Neural progenitor cell (in vitro differentiated cells): ENCODE measurements around the gene KIF26B. TPM values are rescaled to one million over a fixed set of nuclear protein-coding genes. Genes with fewer than 3 reads are reported as not detected.

ENCODE experiments used
- DNase-seq: peaks from one replicate; pipeline ENCODE4 v3.0.0-alpha.2; 2016; ENCODE audit warnings: low spot score
- H2AFZ ChIP-seq: fragments of 200-600 bp; sonication (generic); replicated peaks from 2 replicates; pipeline ENCODE4 v1.6.1; 2016; ENCODE audit warnings: antibody characterized with exemption
- H3F3A ChIP-seq: fragments of 200-600 bp; sonication (generic); 2 replicates; pipeline ENCODE4 v1.6.1; 2016; ENCODE audit warnings: antibody characterized with exemption, low read depth
- H3K27ac ChIP-seq: fragments of 200-600 bp; sonication (generic); 2 replicates; pipeline ENCODE4 v1.5.1; 2016; ENCODE audit warnings: mild to moderate bottlenecking
- H3K27me3 ChIP-seq: fragments of 200-600 bp; sonication (generic); 2 replicates; pipeline ENCODE4 v1.6.1; 2016; ENCODE audit warnings: mild to moderate bottlenecking, moderate library complexity
- H3K36me3 ChIP-seq: fragments of 200-600 bp; sonication (generic); 2 replicates; pipeline ENCODE4 v1.5.1; 2016
- H3K4me1 ChIP-seq: fragments of 200-600 bp; sonication (generic); 2 replicates; pipeline ENCODE4 v1.6.1; 2016; ENCODE audit warnings: mixed run types
- H3K4me2 ChIP-seq: fragments of 200-600 bp; sonication (generic); 2 replicates; pipeline ENCODE4 v1.6.1; 2016
- H3K4me3 ChIP-seq: fragments of 200-600 bp; sonication (generic); 2 replicates; pipeline ENCODE4 v1.5.1; 2016
- H3K79me2 ChIP-seq: fragments of 200-600 bp; sonication (generic); 2 replicates; pipeline ENCODE4 v1.6.1; 2016; ENCODE audit warnings: low read depth
- H3K9ac ChIP-seq: fragments of 200-600 bp; sonication (generic); 2 replicates; pipeline ENCODE4 v1.6.1; 2016
- H3K9me3 ChIP-seq: fragments of 200-600 bp; sonication (generic); 2 replicates; pipeline ENCODE4 v1.5.1; 2016; ENCODE audit warnings: low read depth
- H4K20me1 ChIP-seq: fragments of 200-600 bp; sonication (generic); 2 replicates; pipeline ENCODE4 v1.6.1; 2016; ENCODE audit warnings: low read depth
- H3K27ac Mint-ChIP-seq: 3 replicates; pipeline ENCODE4 v1.8.0; 2021; ENCODE audit warnings: mixed read lengths
- H3K27me3 Mint-ChIP-seq: 2 replicates; pipeline ENCODE4 v1.8.0; 2022; ENCODE audit warnings: low read depth, mild to moderate bottlenecking, inconsistent platforms, moderate library complexity, mixed read lengths; ENCODE audit not compliant: insufficient read depth
- H3K36me3 Mint-ChIP-seq: 3 replicates; pipeline ENCODE4 v1.8.0; 2021; ENCODE audit warnings: mixed read lengths
- H3K4me1 Mint-ChIP-seq: 3 replicates; pipeline ENCODE4 v1.8.0; 2021; ENCODE audit warnings: mixed read lengths
- H3K4me3 Mint-ChIP-seq: 3 replicates; pipeline ENCODE4 v1.8.0; 2021; ENCODE audit warnings: mild to moderate bottlenecking, moderate library complexity, mixed read lengths
- H3K9me3 Mint-ChIP-seq: 3 replicates; pipeline ENCODE4 v1.8.0; 2020; ENCODE audit warnings: mixed read lengths
- EZH2 ChIP-seq: fragments of 200-600 bp; sonication (generic); IDR thresholded peaks from 2 replicates; pipeline ENCODE4 v1.6.1; 2017; ENCODE audit warnings: antibody characterized with exemption, mild to moderate bottlenecking, moderate library complexity
- EZH2phosphoT487 ChIP-seq: fragments of 200-600 bp; sonication (generic); IDR thresholded peaks from 2 replicates; pipeline ENCODE4 v1.6.1; 2017; ENCODE audit warnings: antibody characterized with exemption
- total RNA-seq: library from RNA; depleted of rRNA; stranded (reverse); fragments of >200 nt; gene quantifications from 2 replicates; pipeline ENCODE4 v1.2.3, GENCODE V29; 2015; ENCODE audit warnings: low replicate concordance
- TF ChIP-seq, protein P1 (sequence below): fragments of 200-600 bp; sonication (generic); IDR thresholded peaks from 2 replicates; pipeline ENCODE4 v1.5.1; 2017; ENCODE audit warnings: antibody characterized with exemption, mild to moderate bottlenecking

Gene KIF26B
- total RNA-seq, 1 donor from 2014 or later: 0.47 TPM

DNA sequence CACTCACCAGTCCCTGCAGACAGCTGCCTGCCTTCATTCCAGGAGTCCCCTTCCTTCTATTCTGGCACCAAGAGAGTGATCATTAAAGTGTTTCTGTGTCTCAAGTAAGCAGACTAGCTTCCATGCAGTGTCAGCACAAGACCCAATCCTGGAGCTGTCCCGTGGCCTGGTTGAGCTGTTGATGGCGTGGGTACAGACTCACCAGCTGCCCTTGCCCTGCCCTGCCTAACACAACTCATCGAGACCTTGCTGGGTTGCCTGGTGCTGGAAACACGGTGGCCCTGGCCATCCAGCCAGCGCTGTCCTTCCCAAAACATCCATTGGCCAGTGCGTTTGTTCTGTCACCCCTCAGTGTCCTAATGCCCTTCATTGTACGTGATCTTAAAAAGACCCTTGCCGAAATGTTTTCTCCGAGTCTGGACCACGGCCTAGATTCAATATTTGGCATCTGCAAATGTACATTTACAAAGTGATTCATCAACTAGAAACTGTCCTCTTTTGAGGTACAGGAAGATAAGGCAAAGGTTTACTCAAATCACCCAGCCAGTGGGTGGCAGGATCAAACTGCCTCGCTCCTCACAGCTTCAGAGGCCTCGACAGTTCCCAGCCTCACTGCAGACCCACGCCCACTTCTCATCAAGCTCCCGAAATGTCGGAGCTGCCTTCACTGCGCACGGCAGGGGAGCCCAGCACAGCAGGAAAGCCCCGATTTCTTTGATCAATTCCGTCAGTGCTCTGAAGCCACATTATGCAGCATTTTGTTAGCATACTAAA is 494.2 kb downstream of the KIF26B start:
- peaks cover 8% of the 10 kb centered on the region for H3K4me1 ChIP-seq
- TF ChIP-seq, protein P1, sequence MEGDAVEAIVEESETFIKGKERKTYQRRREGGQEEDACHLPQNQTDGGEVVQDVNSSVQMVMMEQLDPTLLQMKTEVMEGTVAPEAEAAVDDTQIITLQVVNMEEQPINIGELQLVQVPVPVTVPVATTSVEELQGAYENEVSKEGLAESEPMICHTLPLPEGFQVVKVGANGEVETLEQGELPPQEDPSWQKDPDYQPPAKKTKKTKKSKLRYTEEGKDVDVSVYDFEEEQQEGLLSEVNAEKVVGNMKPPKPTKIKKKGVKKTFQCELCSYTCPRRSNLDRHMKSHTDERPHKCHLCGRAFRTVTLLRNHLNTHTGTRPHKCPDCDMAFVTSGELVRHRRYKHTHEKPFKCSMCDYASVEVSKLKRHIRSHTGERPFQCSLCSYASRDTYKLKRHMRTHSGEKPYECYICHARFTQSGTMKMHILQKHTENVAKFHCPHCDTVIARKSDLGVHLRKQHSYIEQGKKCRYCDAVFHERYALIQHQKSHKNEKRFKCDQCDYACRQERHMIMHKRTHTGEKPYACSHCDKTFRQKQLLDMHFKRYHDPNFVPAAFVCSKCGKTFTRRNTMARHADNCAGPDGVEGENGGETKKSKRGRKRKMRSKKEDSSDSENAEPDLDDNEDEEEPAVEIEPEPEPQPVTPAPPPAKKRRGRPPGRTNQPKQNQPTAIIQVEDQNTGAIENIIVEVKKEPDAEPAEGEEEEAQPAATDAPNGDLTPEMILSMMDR: no peak
- TF ChIP-seq EZH2 (no peak), EZH2phosphoT487 (no peak)
- peak overlapping the region; percentile 42 for H3K4me2 ChIP-seq
- Mint-ChIP-seq H3K4me1 (peaks cover 28% of the 10 kb centered on the region), H3K9me3 (peaks cover 24% of the 10 kb centered on the region), H3K27ac (peak overlapping the region; percentile 51), H3K4me3 (no peak overlapping the region), H3K36me3 (peaks cover 9% of the 10 kb centered on the region), H3K27me3 (peaks cover 2% of the 10 kb centered on the region)
- H3K36me3 ChIP-seq: peaks cover under 1% of the 10 kb centered on the region
- no peaks in the 10 kb centered on the region for H4K20me1 ChIP-seq
- H2AFZ ChIP-seq: peak overlapping the region; percentile 13
- H3K4me3 ChIP-seq: no peak overlapping the region
- H3K79me2 ChIP-seq: no peaks in the 10 kb centered on the region
- peak; percentile 52 for DNase-seq
- no peak overlapping the region for H3K27ac ChIP-seq
- no peak overlapping the region for H3K9ac ChIP-seq
- H3F3A ChIP-seq: peaks cover 4% of the 10 kb centered on the region
- H3K9me3 ChIP-seq: no peaks in the 10 kb centered on the region
- H3K27me3 ChIP-seq: no peaks in the 10 kb centered on the region

DNA sequence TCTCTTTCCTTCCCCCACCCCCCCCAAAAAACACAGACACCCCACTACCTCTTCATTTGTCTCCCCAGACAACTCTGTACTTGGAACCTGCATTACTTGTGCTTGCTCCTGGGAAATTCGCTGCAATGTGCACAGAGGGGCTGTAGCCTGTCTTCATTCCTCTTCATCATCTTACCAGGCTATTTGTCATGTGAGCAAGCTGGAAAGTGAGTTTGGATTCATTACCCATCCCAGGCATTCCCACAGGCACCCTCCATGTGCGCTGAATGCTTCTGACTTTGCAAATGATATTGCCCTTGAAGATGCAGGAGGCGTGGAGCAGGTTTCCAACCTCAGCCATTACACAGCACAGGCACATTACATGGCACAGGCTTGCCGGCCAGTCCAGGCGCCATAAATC is 494.9 kb downstream of the KIF26B start:
- no peak overlapping the region for H3K4me3 ChIP-seq
- no peaks in the 10 kb centered on the region for H3K36me3 ChIP-seq
- no peak overlapping the region for H2AFZ ChIP-seq
- H3K4me2 ChIP-seq: peak overlapping the region; percentile 42
- H3K4me1 ChIP-seq: peaks cover 10% of the 10 kb centered on the region
- no peak overlapping the region for H3K27ac Mint-ChIP-seq
- no peaks in the 10 kb centered on the region for H4K20me1 ChIP-seq
- H3K4me3 Mint-ChIP-seq: no peak overlapping the region
- peaks cover 17% of the 10 kb centered on the region for H3K9me3 Mint-ChIP-seq
- peaks cover 4% of the 10 kb centered on the region for H3F3A ChIP-seq
- DNase-seq: no peak
- peaks cover 9% of the 10 kb centered on the region for H3K36me3 Mint-ChIP-seq
- TF ChIP-seq EZH2: no peak
- TF ChIP-seq, protein P1: no peak
- no peak for TF ChIP-seq EZH2phosphoT487
- H3K79me2 ChIP-seq: no peaks in the 10 kb centered on the region
- no peak overlapping the region for H3K27ac ChIP-seq
- H3K4me1 Mint-ChIP-seq: peaks cover 28% of the 10 kb centered on the region
- H3K27me3 Mint-ChIP-seq: peaks cover 2% of the 10 kb centered on the region
- H3K9ac ChIP-seq: no peak overlapping the region
- H3K9me3 ChIP-seq: no peaks in the 10 kb centered on the region
- H3K27me3 ChIP-seq: no peaks in the 10 kb centered on the region

DNA sequence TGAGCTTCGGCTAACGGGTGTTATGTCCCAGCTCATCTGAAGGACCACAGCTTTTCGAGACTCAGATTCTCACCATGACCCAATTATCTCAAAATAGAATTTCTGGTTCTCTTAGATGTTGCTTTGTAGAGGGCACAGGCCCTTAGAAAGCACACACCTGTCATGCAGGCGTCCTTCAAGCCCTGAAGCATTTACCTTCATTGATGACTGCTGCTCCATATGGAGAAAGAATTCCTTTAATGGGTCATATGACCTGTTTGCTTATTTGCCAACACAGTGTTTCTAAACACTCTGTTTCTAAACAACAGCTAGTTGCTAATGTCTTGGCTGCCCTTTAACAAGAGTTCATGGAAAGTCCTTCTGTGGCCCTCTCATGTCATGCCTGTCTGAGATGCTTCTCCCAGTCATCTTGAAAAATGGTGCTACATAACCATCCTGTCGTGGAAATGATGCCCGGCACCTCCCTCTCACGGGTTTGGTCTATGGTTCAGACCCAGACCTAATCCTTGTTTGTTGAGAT is 495.7 kb downstream of the KIF26B start:
- H3K4me3 Mint-ChIP-seq: no peak overlapping the region
- Histone ChIP-seq H3F3A (peaks cover 4% of the 10 kb centered on the region), H3K4me1 (peaks cover 11% of the 10 kb centered on the region), H4K20me1 (no peaks in the 10 kb centered on the region), H3K79me2 (no peaks in the 10 kb centered on the region), H3K4me2 (no peak overlapping the region), H3K27me3 (no peaks in the 10 kb centered on the region), H2AFZ (no peak overlapping the region), H3K4me3 (no peak overlapping the region), H3K9me3 (no peaks in the 10 kb centered on the region), H3K27ac (no peak overlapping the region), H3K9ac (no peak overlapping the region), H3K36me3 (no peaks in the 10 kb centered on the region)
- H3K4me1 Mint-ChIP-seq: peaks cover 27% of the 10 kb centered on the region
- H3K27me3 Mint-ChIP-seq: peaks cover 2% of the 10 kb centered on the region
- H3K27ac Mint-ChIP-seq: no peak overlapping the region
- no peak for TF ChIP-seq EZH2phosphoT487
- no peak for TF ChIP-seq EZH2
- TF ChIP-seq, protein P1: no peak
- H3K9me3 Mint-ChIP-seq: peaks cover 13% of the 10 kb centered on the region
- no peak for DNase-seq
- H3K36me3 Mint-ChIP-seq: peaks cover 9% of the 10 kb centered on the region
